ENCODE measurements around the gene IL19. TPM values are rescaled to one million over a fixed set of nuclear protein-coding genes. Genes with fewer than 3 reads are reported as not detected.

The IL19 gene
- total RNA-seq, 1 experiment from 2014 or later: not detected

DNA sequence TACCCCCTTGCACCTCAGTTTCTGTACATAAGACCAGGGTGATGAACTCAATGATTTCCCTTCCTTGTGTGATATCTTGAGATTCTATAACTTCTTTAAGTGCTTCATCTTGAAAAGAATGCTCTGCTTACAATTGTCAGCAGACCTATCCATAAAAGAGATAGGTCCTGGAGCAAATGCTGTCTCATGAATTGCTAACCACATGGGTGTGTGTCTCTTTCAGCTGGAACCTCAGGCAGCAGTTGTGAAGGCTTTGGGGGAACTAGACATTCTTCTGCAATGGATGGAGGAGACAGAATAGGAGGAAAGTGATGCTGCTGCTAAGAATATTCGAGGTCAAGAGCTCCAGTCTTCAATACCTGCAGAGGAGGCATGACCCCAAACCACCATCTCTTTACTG lies 97.7 kb downstream of the IL19 start:
- Mint-ChIP-seq H3K27ac (no peak overlapping the region), H3K4me3 (no peak overlapping the region), H3K4me1 (0 out of 2 replicates have a peak, but pooled peaks cover 2% of the 10 kb centered on the region), H3K27me3 (ENCODE audit: low read depth) (peaks cover 12% of the 10 kb centered on the region), H3K36me3 (no peaks in the 10 kb centered on the region), H3K9me3 (peaks cover 15% of the 10 kb centered on the region)
- ChIA-PET CTCF (interaction anchor here (1.5 to 2.0 kb wide), 3 partner anchors 44 to 114 kb away, joined by 4 to 6 read pairs (median 5); no protein-coding TSS in a partner anchor), POLR2A (no interaction called here)
- TF ChIP-seq MXD4 (CRISPR knock-in tag; IDR thresholded peaks at IDR 0.05; ENCODE audit: borderline replicate concordance) (no peak), EMX1 (CRISPR knock-in tag; IDR thresholded peaks at IDR 0.05) (no peak), FOXK1 (CRISPR knock-in tag; IDR thresholded peaks at IDR 0.05) (no peak), NFYB (CRISPR knock-in tag; conservative IDR thresholded peaks at IDR 0.05; ENCODE audit: low read depth) (no peak), SMAD4 (CRISPR knock-in tag; IDR thresholded peaks at IDR 0.05) (no peak), ZBTB21 (CRISPR knock-in tag; IDR thresholded peaks at IDR 0.05; ENCODE audit: borderline replicate concordance) (no peak), MYBL2 (CRISPR knock-in tag; IDR thresholded peaks at IDR 0.05) (no peak), SMAD3 (CRISPR knock-in tag; IDR thresholded peaks at IDR 0.05; ENCODE audit: borderline replicate concordance) (no peak), SP1 (CRISPR knock-in tag; conservative IDR thresholded peaks at IDR 0.05) (no peak)
- TF ChIP-seq, protein P1, sequence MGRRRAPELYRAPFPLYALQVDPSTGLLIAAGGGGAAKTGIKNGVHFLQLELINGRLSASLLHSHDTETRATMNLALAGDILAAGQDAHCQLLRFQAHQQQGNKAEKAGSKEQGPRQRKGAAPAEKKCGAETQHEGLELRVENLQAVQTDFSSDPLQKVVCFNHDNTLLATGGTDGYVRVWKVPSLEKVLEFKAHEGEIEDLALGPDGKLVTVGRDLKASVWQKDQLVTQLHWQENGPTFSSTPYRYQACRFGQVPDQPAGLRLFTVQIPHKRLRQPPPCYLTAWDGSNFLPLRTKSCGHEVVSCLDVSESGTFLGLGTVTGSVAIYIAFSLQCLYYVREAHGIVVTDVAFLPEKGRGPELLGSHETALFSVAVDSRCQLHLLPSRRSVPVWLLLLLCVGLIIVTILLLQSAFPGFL (CRISPR knock-in tag; IDR thresholded peaks at IDR 0.05; ENCODE audit: borderline replicate concordance): no peak
- TF ChIP-seq, protein P2, sequence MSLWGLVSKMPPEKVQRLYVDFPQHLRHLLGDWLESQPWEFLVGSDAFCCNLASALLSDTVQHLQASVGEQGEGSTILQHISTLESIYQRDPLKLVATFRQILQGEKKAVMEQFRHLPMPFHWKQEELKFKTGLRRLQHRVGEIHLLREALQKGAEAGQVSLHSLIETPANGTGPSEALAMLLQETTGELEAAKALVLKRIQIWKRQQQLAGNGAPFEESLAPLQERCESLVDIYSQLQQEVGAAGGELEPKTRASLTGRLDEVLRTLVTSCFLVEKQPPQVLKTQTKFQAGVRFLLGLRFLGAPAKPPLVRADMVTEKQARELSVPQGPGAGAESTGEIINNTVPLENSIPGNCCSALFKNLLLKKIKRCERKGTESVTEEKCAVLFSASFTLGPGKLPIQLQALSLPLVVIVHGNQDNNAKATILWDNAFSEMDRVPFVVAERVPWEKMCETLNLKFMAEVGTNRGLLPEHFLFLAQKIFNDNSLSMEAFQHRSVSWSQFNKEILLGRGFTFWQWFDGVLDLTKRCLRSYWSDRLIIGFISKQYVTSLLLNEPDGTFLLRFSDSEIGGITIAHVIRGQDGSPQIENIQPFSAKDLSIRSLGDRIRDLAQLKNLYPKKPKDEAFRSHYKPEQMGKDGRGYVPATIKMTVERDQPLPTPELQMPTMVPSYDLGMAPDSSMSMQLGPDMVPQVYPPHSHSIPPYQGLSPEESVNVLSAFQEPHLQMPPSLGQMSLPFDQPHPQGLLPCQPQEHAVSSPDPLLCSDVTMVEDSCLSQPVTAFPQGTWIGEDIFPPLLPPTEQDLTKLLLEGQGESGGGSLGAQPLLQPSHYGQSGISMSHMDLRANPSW (CRISPR knock-in tag; conservative IDR thresholded peaks at IDR 0.05; ENCODE audit: low read depth): no peak
- TF ChIP-seq, protein P3, sequence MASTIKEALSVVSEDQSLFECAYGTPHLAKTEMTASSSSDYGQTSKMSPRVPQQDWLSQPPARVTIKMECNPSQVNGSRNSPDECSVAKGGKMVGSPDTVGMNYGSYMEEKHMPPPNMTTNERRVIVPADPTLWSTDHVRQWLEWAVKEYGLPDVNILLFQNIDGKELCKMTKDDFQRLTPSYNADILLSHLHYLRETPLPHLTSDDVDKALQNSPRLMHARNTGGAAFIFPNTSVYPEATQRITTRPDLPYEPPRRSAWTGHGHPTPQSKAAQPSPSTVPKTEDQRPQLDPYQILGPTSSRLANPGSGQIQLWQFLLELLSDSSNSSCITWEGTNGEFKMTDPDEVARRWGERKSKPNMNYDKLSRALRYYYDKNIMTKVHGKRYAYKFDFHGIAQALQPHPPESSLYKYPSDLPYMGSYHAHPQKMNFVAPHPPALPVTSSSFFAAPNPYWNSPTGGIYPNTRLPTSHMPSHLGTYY (CRISPR knock-in tag; IDR thresholded peaks at IDR 0.05): no peak
- TF ChIP-seq, protein P4, sequence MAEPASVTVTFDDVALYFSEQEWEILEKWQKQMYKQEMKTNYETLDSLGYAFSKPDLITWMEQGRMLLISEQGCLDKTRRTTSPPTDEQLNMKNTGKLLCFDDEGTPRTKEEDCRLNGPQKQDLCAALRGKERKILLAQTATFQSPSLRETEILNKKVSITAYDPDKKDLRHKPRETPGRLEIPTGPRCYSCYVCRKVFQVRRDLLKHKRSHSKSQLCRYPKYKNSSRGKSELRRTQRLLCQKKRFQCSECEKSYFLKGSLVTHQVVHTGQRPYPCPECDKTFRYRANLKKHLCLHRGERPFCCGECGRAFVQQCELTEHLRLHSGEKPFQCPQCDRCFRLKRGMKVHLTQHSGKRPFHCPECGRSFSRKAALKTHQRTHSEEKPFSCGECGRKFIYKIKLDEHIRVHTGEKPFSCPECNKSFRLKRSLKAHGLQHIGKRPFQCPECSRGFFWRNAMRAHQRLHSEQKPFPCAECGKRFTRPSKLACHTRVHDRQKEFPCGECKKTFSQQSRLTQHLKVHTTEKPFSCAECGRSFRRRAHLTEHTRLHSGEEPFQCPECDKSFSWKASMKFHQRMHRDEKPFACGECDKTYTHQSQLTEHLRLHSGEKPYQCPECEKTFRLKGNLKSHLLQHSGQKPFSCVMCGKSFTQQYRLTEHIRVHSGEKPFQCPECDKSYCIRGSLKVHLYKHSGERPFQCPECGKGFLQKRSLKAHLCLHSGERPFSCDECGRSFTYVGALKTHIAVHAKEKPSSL (CRISPR knock-in tag; conservative IDR thresholded peaks at IDR 0.05): no peak
- TF ChIP-seq, protein P5, sequence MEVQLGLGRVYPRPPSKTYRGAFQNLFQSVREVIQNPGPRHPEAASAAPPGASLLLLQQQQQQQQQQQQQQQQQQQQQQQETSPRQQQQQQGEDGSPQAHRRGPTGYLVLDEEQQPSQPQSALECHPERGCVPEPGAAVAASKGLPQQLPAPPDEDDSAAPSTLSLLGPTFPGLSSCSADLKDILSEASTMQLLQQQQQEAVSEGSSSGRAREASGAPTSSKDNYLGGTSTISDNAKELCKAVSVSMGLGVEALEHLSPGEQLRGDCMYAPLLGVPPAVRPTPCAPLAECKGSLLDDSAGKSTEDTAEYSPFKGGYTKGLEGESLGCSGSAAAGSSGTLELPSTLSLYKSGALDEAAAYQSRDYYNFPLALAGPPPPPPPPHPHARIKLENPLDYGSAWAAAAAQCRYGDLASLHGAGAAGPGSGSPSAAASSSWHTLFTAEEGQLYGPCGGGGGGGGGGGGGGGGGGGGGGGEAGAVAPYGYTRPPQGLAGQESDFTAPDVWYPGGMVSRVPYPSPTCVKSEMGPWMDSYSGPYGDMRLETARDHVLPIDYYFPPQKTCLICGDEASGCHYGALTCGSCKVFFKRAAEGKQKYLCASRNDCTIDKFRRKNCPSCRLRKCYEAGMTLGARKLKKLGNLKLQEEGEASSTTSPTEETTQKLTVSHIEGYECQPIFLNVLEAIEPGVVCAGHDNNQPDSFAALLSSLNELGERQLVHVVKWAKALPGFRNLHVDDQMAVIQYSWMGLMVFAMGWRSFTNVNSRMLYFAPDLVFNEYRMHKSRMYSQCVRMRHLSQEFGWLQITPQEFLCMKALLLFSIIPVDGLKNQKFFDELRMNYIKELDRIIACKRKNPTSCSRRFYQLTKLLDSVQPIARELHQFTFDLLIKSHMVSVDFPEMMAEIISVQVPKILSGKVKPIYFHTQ (CRISPR knock-in tag; IDR thresholded peaks at IDR 0.05): no peak
- TF ChIP-seq, protein P6, sequence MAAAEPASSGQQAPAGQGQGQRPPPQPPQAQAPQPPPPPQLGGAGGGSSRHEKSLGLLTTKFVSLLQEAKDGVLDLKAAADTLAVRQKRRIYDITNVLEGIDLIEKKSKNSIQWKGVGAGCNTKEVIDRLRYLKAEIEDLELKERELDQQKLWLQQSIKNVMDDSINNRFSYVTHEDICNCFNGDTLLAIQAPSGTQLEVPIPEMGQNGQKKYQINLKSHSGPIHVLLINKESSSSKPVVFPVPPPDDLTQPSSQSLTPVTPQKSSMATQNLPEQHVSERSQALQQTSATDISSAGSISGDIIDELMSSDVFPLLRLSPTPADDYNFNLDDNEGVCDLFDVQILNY (CRISPR knock-in tag; IDR thresholded peaks at IDR 0.05): no peak
- TF ChIP-seq, protein P7, sequence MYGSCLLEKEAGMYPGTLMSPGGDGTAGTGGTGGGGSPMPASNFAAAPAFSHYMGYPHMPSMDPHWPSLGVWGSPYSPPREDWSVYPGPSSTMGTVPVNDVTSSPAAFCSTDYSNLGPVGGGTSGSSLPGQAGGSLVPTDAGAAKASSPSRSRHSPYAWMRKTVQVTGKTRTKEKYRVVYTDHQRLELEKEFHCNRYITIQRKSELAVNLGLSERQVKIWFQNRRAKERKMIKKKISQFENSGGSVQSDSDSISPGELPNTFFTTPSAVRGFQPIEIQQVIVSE (CRISPR knock-in tag; IDR thresholded peaks at IDR 0.05; ENCODE audit: borderline replicate concordance): no peak
- DNase-seq (ENCODE audit: low spot score): no peak
- ATAC-seq: no peak

Data from WTC11 (cell line).